Suprapubic skin (tissue), 4 donors: ENCODE measurements around the gene B3GLCT.

Experiments used
- CTCF ChIP-seq, 2 donors: fragments of 200-600 bp in 1 of 2; fragments of 450-650 bp in 1 of 2; sonication (generic) in 1 of 2; IDR thresholded peaks; one replicate each; pipeline ENCODE4 v1.5.1; 2016 to 2019; ENCODE audit warnings: antibody characterized with exemption in 2 of 2, mild to moderate bottlenecking in 1 of 2, moderate library complexity in 1 of 2
- POLR2A ChIP-seq, 2 donors: fragments of 450-650 bp; IDR thresholded peaks; one replicate each; pipeline ENCODE4 v1.6.1; 2017; ENCODE audit warnings: antibody characterized with exemption in 2 of 2, mild to moderate bottlenecking in 2 of 2, moderate library complexity in 2 of 2
- POLR2AphosphoS5 ChIP-seq, 3 donors: sonication (generic); formaldehyde crosslinking; IDR thresholded peaks; one replicate each; pipeline ENCODE4 v1.6.1; 2017; ENCODE audit warnings: antibody characterized with exemption in 3 of 3

DNA sequence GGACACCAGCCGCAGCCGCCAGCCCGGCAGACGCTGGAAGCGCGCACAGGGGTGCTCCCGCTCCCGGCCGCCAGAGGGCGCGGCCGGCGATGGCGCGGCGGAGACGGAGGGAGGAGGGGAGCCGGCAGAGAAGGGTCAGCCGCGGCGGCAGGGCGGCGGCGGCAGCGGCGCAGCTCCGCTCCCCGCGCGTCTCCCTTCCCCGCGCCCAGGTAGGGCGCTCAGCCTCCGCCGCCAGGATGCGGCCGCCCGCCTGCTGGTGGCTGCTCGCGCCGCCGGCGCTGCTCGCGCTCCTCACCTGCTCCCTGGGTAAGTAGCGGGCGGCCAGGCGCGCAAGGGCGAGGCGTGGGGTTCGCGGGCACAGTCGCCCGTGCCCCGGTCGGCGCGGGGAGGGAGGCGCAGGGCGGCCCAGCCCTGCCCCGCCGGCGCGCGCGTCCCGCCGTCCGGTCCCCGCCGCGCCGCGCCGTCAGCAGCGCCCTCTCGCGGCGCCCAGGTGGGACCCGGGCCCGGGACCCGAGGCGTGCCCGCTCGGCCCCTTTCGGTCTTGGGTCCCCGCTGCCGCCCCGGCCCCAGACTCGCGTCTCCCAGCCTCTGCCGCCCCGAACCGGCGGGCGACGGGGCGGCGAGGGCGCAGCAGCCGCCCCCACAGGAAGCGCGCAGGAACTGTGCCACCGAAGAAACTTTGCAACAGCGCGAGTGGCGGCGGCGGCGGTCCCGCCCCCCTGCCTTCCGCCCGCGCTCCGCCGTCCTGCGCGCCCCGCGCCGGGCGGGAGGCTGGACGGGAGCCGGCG lies at the start of gene B3GLCT:
- TF ChIP-seq CTCF (IDR thresholded peaks at IDR 0.05) (peak; percentile 87 to 97), POLR2A (IDR thresholded peaks at IDR 0.05) (peak in 1 of 2 donors; percentile 31), POLR2AphosphoS5 (IDR thresholded peaks at IDR 0.05) (no peak)
